Measurements from ENCODE around the gene CYP8B1. TPM values are rescaled to one million over a fixed set of nuclear protein-coding genes. Genes with fewer than 3 reads are reported as not detected.

Gene CYP8B1
- polyA plus RNA-seq, 2 donors, result not detected

DNA sequence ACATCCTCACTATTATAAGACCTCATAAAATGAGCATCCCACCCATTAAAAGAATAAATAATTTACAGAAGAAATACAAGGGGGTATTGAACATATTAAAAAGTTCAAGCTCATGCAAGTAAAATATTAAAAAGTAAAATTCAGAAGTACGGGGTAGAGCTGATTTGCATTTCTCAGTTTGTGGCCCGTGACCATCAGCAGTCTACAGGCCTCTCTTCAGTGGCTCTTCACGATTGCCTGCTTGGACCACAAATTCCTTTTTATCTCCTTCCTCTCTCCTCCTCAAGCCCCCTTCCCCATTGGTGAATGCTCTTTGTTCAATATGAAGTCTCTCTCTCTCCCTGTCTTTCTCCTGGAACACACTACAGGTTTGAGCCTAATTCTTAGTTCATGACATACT, 19.1 kb downstream of the CYP8B1 start:
- Histone ChIP-seq H3K4me3 (ENCODE audit: low read depth in 1 of 2, low read length in 2 of 2) (no peak overlapping the region), H3K4me1 (ENCODE audit: control insufficient read depth in 2 of 2, insufficient read depth in 2 of 2, low read length in 1 of 2) (no peaks in the 10 kb centered on the region), H3K27me3 (ENCODE audit: control insufficient read depth in 1 of 2, insufficient read depth in 2 of 2, low read length in 2 of 2) (no peaks in the 10 kb centered on the region), H3K9me3 (ENCODE audit: control insufficient read depth in 2 of 2, insufficient read depth in 1 of 2, low read depth in 1 of 2, low read length in 1 of 2) (no peaks in the 10 kb centered on the region), H3K36me3 (ENCODE audit: control insufficient read depth in 2 of 2, insufficient read depth in 2 of 2, low read length in 1 of 2) (no peaks in the 10 kb centered on the region), H3K27ac (ENCODE audit: low read depth in 2 of 2, low read length in 1 of 2) (no peak overlapping the region)
- 87 to 92% methylated on average over 3 of the region's 3 CpGs for WGBS, 2 donors

DNA sequence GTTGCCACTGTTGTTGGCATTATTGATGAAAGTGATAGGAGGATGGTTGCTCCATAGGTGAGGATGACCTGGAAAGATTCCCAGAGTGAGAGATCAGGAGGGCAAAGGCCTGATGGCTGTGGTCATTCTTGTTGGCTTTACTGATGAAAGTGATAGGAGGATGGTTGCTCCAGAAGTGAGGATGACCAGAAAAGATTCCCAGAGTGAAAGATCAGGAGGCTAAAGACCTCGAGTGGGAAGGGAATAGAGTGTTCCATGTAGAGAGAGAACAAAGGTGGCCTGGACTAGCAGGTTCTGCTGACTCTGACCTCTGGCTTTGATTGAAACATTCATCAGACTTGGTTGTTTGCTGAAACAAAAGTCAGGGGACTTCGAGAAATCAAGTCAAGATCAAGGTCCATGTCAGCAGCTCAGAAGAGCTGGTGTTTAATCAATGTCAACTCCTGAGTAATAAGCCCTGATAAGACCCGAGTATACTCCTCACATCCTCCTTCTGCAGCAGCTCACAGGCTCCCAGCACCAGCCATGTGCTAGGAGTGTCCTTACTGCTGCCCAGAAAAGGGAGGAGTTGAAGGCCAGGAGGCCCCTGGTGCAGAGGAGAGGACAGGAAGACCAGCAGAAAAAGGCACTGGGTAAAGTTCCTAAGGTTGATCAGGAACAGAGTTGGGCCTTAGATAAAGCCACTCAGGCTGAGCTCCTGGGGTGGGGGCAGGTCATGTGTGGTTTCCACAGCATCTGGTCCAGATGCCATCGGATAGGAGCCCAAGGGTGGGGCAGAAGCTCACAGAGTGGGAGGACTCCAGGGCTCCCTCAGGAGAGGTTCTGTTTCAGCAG, 19.9 kb downstream of the CYP8B1 start:
- Histone ChIP-seq H3K27me3 (ENCODE audit: control insufficient read depth in 1 of 2, insufficient read depth in 2 of 2, low read length in 2 of 2) (no peaks in the 10 kb centered on the region), H3K27ac (ENCODE audit: low read depth in 2 of 2, low read length in 1 of 2) (no peak overlapping the region), H3K4me3 (ENCODE audit: low read depth in 1 of 2, low read length in 2 of 2) (no peak overlapping the region), H3K9me3 (ENCODE audit: control insufficient read depth in 2 of 2, insufficient read depth in 1 of 2, low read depth in 1 of 2, low read length in 1 of 2) (no peaks in the 10 kb centered on the region), H3K36me3 (ENCODE audit: control insufficient read depth in 2 of 2, insufficient read depth in 2 of 2, low read length in 1 of 2) (no peaks in the 10 kb centered on the region), H3K4me1 (ENCODE audit: control insufficient read depth in 2 of 2, insufficient read depth in 2 of 2, low read length in 1 of 2) (peaks cover 0 to 3% of the 10 kb centered on the region in 2 donors)
- 55 to 65% methylated on average over 4 of the region's 4 CpGs for WGBS, 2 donors

GRCh38 chr3:42855219-42855546, 20.5 kb downstream of the CYP8B1 start:
- H3K27me3 ChIP-seq (ENCODE audit: control insufficient read depth in 1 of 2, insufficient read depth in 2 of 2, low read length in 2 of 2), result no peaks in the 10 kb centered on the region
- no peaks in the 10 kb centered on the region for H3K9me3 ChIP-seq (ENCODE audit: control insufficient read depth in 2 of 2, insufficient read depth in 1 of 2, low read depth in 1 of 2, low read length in 1 of 2)
- no peak overlapping the region for H3K4me3 ChIP-seq (ENCODE audit: low read depth in 1 of 2, low read length in 2 of 2)
- no peaks in the 10 kb centered on the region for H3K36me3 ChIP-seq (ENCODE audit: control insufficient read depth in 2 of 2, insufficient read depth in 2 of 2, low read length in 1 of 2)
- no peak overlapping the region for H3K27ac ChIP-seq (ENCODE audit: low read depth in 2 of 2, low read length in 1 of 2)
- peaks cover 0 to 3% of the 10 kb centered on the region in 2 donors for H3K4me1 ChIP-seq (ENCODE audit: control insufficient read depth in 2 of 2, insufficient read depth in 2 of 2, low read length in 1 of 2)

DNA sequence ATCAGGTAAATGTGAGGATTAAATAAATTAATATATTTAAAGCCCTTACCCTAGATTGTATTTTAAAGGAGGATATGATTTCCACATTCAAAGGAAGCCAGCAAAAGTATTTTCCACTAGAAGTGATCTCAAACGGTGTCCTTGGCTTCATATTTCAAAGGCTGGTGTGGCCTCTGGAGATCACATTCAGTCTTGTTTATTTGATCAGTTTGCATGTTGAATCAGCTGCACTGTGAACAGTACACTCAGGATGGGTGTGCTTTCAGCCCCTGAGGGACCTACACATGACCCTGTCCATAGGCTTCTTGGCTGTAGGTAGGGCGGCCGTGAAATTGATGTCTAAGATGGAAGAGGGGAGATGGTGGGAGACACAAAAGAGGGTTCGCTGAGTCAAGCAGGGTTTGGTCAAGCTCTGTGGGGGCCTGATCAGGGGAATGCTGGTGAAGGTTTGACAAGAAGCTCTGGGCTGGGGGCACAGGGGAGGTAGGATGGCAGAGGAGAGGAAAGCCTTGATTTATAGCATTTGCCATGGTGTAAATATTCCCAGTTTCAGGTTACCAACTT, 21.9 kb downstream of the CYP8B1 start:
- no peak overlapping the region for H3K27ac ChIP-seq (ENCODE audit: low read depth in 2 of 2, low read length in 1 of 2)
- WGBS, 2 donors, result 73 to 77% methylated on average over 4 of the region's 4 CpGs
- H3K4me1 ChIP-seq (ENCODE audit: control insufficient read depth in 2 of 2, insufficient read depth in 2 of 2, low read length in 1 of 2), result peaks cover 0 to 3% of the 10 kb centered on the region in 2 donors

GRCh38 chr3:42853056-42853455, 22.6 kb downstream of the CYP8B1 start:
- Histone ChIP-seq H3K27me3 (ENCODE audit: control insufficient read depth in 1 of 2, insufficient read depth in 2 of 2, low read length in 2 of 2) (no peaks in the 10 kb centered on the region), H3K27ac (ENCODE audit: low read depth in 2 of 2, low read length in 1 of 2) (no peak overlapping the region), H3K4me3 (ENCODE audit: low read depth in 1 of 2, low read length in 2 of 2) (no peak overlapping the region), H3K36me3 (ENCODE audit: control insufficient read depth in 2 of 2, insufficient read depth in 2 of 2, low read length in 1 of 2) (no peaks in the 10 kb centered on the region), H3K9me3 (ENCODE audit: control insufficient read depth in 2 of 2, insufficient read depth in 1 of 2, low read depth in 1 of 2, low read length in 1 of 2) (no peaks in the 10 kb centered on the region), H3K4me1 (ENCODE audit: control insufficient read depth in 2 of 2, insufficient read depth in 2 of 2, low read length in 1 of 2) (peaks cover 0 to 3% of the 10 kb centered on the region in 2 donors)
- 74 to 79% methylated on average over 1 of the region's 1 CpG for WGBS, 2 donors

More for the DNA sequence above, 21.9 kb downstream of the CYP8B1 start:
- Histone ChIP-seq H3K27me3 (ENCODE audit: control insufficient read depth in 1 of 2, insufficient read depth in 2 of 2, low read length in 2 of 2) (no peaks in the 10 kb centered on the region), H3K9me3 (ENCODE audit: control insufficient read depth in 2 of 2, insufficient read depth in 1 of 2, low read depth in 1 of 2, low read length in 1 of 2) (no peaks in the 10 kb centered on the region), H3K36me3 (ENCODE audit: control insufficient read depth in 2 of 2, insufficient read depth in 2 of 2, low read length in 1 of 2) (no peaks in the 10 kb centered on the region), H3K4me3 (ENCODE audit: low read depth in 1 of 2, low read length in 2 of 2) (no peak overlapping the region)

GRCh38 chr3:42852441-42852840, 23.2 kb downstream of the CYP8B1 start:
- H3K36me3 ChIP-seq (ENCODE audit: control insufficient read depth in 2 of 2, insufficient read depth in 2 of 2, low read length in 1 of 2), result no peaks in the 10 kb centered on the region
- no peak overlapping the region for H3K4me3 ChIP-seq (ENCODE audit: low read depth in 1 of 2, low read length in 2 of 2)
- H3K4me1 ChIP-seq (ENCODE audit: control insufficient read depth in 2 of 2, insufficient read depth in 2 of 2, low read length in 1 of 2), result peaks cover 0 to 3% of the 10 kb centered on the region in 2 donors
- no peak overlapping the region for H3K27ac ChIP-seq (ENCODE audit: low read depth in 2 of 2, low read length in 1 of 2)
- WGBS, 2 donors, result 46 to 59% methylated on average over 2 of the region's 2 CpGs
- H3K9me3 ChIP-seq (ENCODE audit: control insufficient read depth in 2 of 2, insufficient read depth in 1 of 2, low read depth in 1 of 2, low read length in 1 of 2), result no peaks in the 10 kb centered on the region
- H3K27me3 ChIP-seq (ENCODE audit: control insufficient read depth in 1 of 2, insufficient read depth in 2 of 2, low read length in 2 of 2), result no peaks in the 10 kb centered on the region

DNA sequence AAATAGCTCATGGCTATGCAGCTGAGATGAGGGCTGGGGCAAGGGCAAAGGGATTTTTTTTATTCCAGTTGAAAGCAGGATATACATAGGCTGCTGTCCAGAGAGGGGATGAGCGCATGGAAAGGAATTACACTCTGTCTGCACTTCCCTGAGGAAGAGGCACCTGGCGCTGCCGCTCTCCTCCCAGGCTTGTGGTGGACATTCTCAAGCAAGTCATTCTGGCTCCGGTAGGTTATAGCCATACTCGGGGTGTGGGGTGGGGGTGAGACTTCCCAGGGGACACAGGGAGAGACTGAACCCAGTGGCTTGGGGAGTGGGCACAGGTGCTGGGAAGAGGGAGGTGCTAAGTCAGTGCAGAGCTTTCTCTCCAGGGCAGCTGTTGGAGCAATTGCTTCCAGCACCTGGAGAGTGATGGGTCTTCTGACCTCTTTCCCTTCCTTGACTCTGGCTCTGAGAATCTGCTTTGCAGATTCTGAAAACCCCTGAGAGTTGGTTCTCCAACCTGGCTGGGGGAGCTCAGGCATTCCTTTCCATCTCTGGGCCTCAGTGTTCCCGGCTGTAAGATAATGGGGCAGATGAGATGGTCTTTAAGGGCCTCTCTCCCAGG, 24.3 kb downstream of the CYP8B1 start:
- Histone ChIP-seq H3K9me3 (ENCODE audit: control insufficient read depth in 2 of 2, insufficient read depth in 1 of 2, low read depth in 1 of 2, low read length in 1 of 2) (no peaks in the 10 kb centered on the region), H3K27ac (ENCODE audit: low read depth in 2 of 2, low read length in 1 of 2) (no peak overlapping the region), H3K4me1 (ENCODE audit: control insufficient read depth in 2 of 2, insufficient read depth in 2 of 2, low read length in 1 of 2) (peaks cover 0 to 3% of the 10 kb centered on the region in 2 donors), H3K27me3 (ENCODE audit: control insufficient read depth in 1 of 2, insufficient read depth in 2 of 2, low read length in 2 of 2) (no peaks in the 10 kb centered on the region), H3K4me3 (ENCODE audit: low read depth in 1 of 2, low read length in 2 of 2) (no peak overlapping the region), H3K36me3 (ENCODE audit: control insufficient read depth in 2 of 2, insufficient read depth in 2 of 2, low read length in 1 of 2) (no peaks in the 10 kb centered on the region)
- 92 to 93% methylated on average over 6 of the region's 6 CpGs for WGBS, 2 donors

- WGBS, 2 donors, result 93 to 95% methylated on average over 3 of the region's 3 CpGs
- Histone ChIP-seq H3K36me3 (ENCODE audit: control insufficient read depth in 2 of 2, insufficient read depth in 2 of 2, low read length in 1 of 2) (no peaks in the 10 kb centered on the region), H3K4me1 (ENCODE audit: control insufficient read depth in 2 of 2, insufficient read depth in 2 of 2, low read length in 1 of 2) (peaks cover 0 to 4% of the 10 kb centered on the region in 2 donors), H3K9me3 (ENCODE audit: control insufficient read depth in 2 of 2, insufficient read depth in 1 of 2, low read depth in 1 of 2, low read length in 1 of 2) (no peaks in the 10 kb centered on the region), H3K4me3 (ENCODE audit: low read depth in 1 of 2, low read length in 2 of 2) (no peak overlapping the region), H3K27ac (ENCODE audit: low read depth in 2 of 2, low read length in 1 of 2) (no peak overlapping the region), H3K27me3 (ENCODE audit: control insufficient read depth in 1 of 2, insufficient read depth in 2 of 2, low read length in 2 of 2) (no peaks in the 10 kb centered on the region)
Observed at GRCh38 chr3:42850263-42850662, 25.4 kb downstream of the CYP8B1 start.

DNA sequence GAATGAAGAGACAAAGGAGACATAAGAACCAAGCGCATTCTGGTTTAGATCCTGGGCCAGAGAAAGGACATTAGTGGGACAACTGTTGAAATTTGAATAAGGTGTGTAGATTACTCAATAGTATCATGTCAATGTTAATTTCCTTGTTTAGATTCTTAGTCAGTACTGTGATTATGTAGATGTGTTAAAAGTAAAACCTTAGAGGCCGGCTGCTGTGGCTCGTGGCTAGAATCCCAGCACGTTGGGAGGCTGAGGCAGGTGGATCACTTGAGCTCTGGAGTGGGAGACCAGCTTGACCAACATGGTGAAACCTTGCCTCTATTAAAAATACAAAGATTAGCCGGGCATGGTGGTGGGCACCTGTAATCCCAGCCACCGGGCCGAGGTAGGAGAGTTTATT, 26.7 kb downstream of the CYP8B1 start:
- no peak overlapping the region for H3K4me3 ChIP-seq (ENCODE audit: low read depth in 1 of 2, low read length in 2 of 2)
- WGBS, 2 donors, result 90 to 96% methylated on average over 7 of the region's 7 CpGs
- no peaks in the 10 kb centered on the region for H3K36me3 ChIP-seq (ENCODE audit: control insufficient read depth in 2 of 2, insufficient read depth in 2 of 2, low read length in 1 of 2)
- no peaks in the 10 kb centered on the region for H3K27me3 ChIP-seq (ENCODE audit: control insufficient read depth in 1 of 2, insufficient read depth in 2 of 2, low read length in 2 of 2)
- H3K9me3 ChIP-seq (ENCODE audit: control insufficient read depth in 2 of 2, insufficient read depth in 1 of 2, low read depth in 1 of 2, low read length in 1 of 2), result no peaks in the 10 kb centered on the region
- peaks cover 0 to 7% of the 10 kb centered on the region in 2 donors for H3K4me1 ChIP-seq (ENCODE audit: control insufficient read depth in 2 of 2, insufficient read depth in 2 of 2, low read length in 1 of 2)
- H3K27ac ChIP-seq (ENCODE audit: low read depth in 2 of 2, low read length in 1 of 2), result no peak overlapping the region

Data from esophagus (tissue), 2 donors.